B cell (primary cell): ENCODE results near the gene THADA. TPM values are rescaled to one million over a fixed set of nuclear protein-coding genes. Genes with fewer than 3 reads are reported as not detected.

Experiments used
- ATAC-seq: fragments of 200-7000 bp; cut with Tn5 transposase; one replicate; pipeline ENCODE4 v1.10.0; 2021; ENCODE audit warnings: low read depth, mild to moderate bottlenecking, moderate number of reproducible peaks, moderate library complexity
- CTCF ChIA-PET: fragments of 350-600 bp; sonication (Branson Sonifier 250); formaldehyde crosslinking; loops from one replicate; lab custom pipeline; 2021; ENCODE audit warnings: antibody characterized with exemption, inconsistent platforms; lab: Charles Lee
- POLR2A ChIA-PET: fragments of 350-600 bp; sonication (Branson Sonifier 250); formaldehyde crosslinking; loops from one replicate; lab custom pipeline; 2021; ENCODE audit warnings: antibody characterized with exemption; lab: Charles Lee
- DNase-seq: peaks from one replicate; pipeline ENCODE4 v3.0.0; 2013
- H2AFZ ChIP-seq: 2 replicates; pipeline ENCODE4 v1.6.1; 2012; ENCODE audit warnings: mild to moderate bottlenecking, low read depth, low read length; ENCODE audit not compliant: insufficient read depth, poor library complexity, severe bottlenecking
- H3K27ac ChIP-seq, 2 donors: 1 replicate in 1 of 2; 2 replicates in 1 of 2; pipeline ENCODE4 v1.5.1; 2012 to 2013; ENCODE audit warnings: low read length in 2 of 2, mild to moderate bottlenecking in 2 of 2, moderate library complexity in 1 of 2
- H3K27me3 ChIP-seq, 4 experiments: fragments of 200-600 bp in 1 of 4; sonication (generic) in 1 of 4; replicated peaks in 1 of 4; 1 replicate in 2 of 4; 2 replicates in 2 of 4; pipeline versions ENCODE4 v1.6.1 to v1.7.0; 2013 to 2016; ENCODE audit warnings: low read length in 3 of 4, mild to moderate bottlenecking in 2 of 4, mixed read lengths in 1 of 4, moderate library complexity in 1 of 4; ENCODE audit not compliant: insufficient read depth in 4 of 4, control insufficient read depth in 3 of 4; ENCODE audit errors: control extremely low read depth in 1 of 4
- H3K36me3 ChIP-seq, 2 experiments: replicated peaks in 1 of 2; 1 replicate in 1 of 2; 2 replicates in 1 of 2; pipeline versions ENCODE4 v1.6.1 to v1.7.1; 2013; ENCODE audit warnings: low read length in 1 of 2; ENCODE audit not compliant: insufficient read depth in 2 of 2, control insufficient read depth in 1 of 2; ENCODE audit errors: control extremely low read depth in 1 of 2, extremely low read depth in 1 of 2
- H3K4me1 ChIP-seq, 2 donors: fragments of 200-600 bp in 1 of 2; sonication (generic) in 1 of 2; 1 replicate in 1 of 2; 2 replicates in 1 of 2; pipeline versions ENCODE4 v1.5.1 to v1.6.1; 2013 to 2017; ENCODE audit warnings: low read length in 2 of 2; ENCODE audit not compliant: control insufficient read depth in 2 of 2, insufficient read depth in 2 of 2
- H3K4me2 ChIP-seq: replicated peaks from 2 replicates; pipeline ENCODE3; 2012; ENCODE audit warnings: mild to moderate bottlenecking, low read depth, low read length; ENCODE audit not compliant: poor library complexity, severe bottlenecking
- H3K4me3 ChIP-seq, 5 experiments: fragments of 200-600 bp in 1 of 5; sonication (generic) in 1 of 5; 1 replicate in 3 of 5; 2 replicates in 2 of 5; pipeline versions ENCODE4 v1.5.1 to v1.7.0; 2011 to 2016; ENCODE audit warnings: low read length in 4 of 5, mild to moderate bottlenecking in 4 of 5, low read depth in 2 of 5, control low read depth in 1 of 5, moderate library complexity in 1 of 5; ENCODE audit not compliant: insufficient read depth in 1 of 5; ENCODE audit errors: control extremely low read depth in 1 of 5, extremely low read depth in 1 of 5
- H3K79me2 ChIP-seq: fragments of 200-600 bp; sonication (generic); one replicate; pipeline ENCODE4 v1.6.0; 2016; ENCODE audit warnings: low read length; ENCODE audit not compliant: control insufficient read depth, insufficient read depth
- H3K9ac ChIP-seq: fragments of 200-600 bp; sonication (generic); 2 replicates; pipeline ENCODE4 v1.6.1; 2017; ENCODE audit warnings: mild to moderate bottlenecking, low read length, moderate library complexity
- H3K9me3 ChIP-seq, 3 donors: one replicate each; pipeline versions ENCODE4 v1.6.1 to v1.7.1; 2013; ENCODE audit warnings: low read length in 2 of 3; ENCODE audit not compliant: control insufficient read depth in 2 of 3, insufficient read depth in 1 of 3; ENCODE audit errors: control extremely low read depth in 1 of 3
- H4K20me1 ChIP-seq: 2 replicates; pipeline ENCODE4 v1.6.0; 2012; ENCODE audit warnings: mild to moderate bottlenecking, low read length; ENCODE audit not compliant: insufficient read depth, control insufficient read depth, poor library complexity, severe bottlenecking
- H3K27ac Mint-ChIP-seq: one replicate; pipeline ENCODE4 v1.8.0; 2021; ENCODE audit warnings: mixed read lengths
- H3K27me3 Mint-ChIP-seq: one replicate; pipeline ENCODE4 v1.8.0; 2021; ENCODE audit warnings: mixed read lengths
- H3K4me1 Mint-ChIP-seq: one replicate; pipeline ENCODE4 v1.8.0; 2021; ENCODE audit warnings: mixed read lengths
- H3K4me3 Mint-ChIP-seq: one replicate; pipeline ENCODE4 v1.8.0; 2021; ENCODE audit warnings: mixed read lengths
- H3K9me3 Mint-ChIP-seq: one replicate; pipeline ENCODE4 v1.8.0; 2022; ENCODE audit warnings: mixed read lengths; ENCODE audit not compliant: insufficient read depth
- EZH2 ChIP-seq: IDR thresholded peaks from 2 replicates; pipeline ENCODE4 v1.6.1; 2012; ENCODE audit warnings: borderline replicate concordance, low read depth, mild to moderate bottlenecking, moderate library complexity, low read length; ENCODE audit not compliant: insufficient read depth, poor library complexity, severe bottlenecking
- WGBS: methylation state at CpG from one replicate; pipeline ENCODE4 v1.1.5; 2013; ENCODE audit warnings: missing lambda C conversion rate; ENCODE audit not compliant: insufficient coverage; 5-methylcytosine and 5-hydroxymethylcytosine counted together
- intact Hi-C: fragments of 100-400 bp; cut with micrococcal nuclease; formaldehyde crosslinking; loops from one replicate; pipeline ENCODE4 v1.10.0; 2022
- polyA plus RNA-seq: library from polyadenylated mRNA; depleted of rRNA; stranded (reverse); fragments of >200 nt; gene quantifications from 2 replicates; pipeline ENCODE4 v1.2.3, GENCODE V29; 2012
- total RNA-seq, 2 donors: library from RNA; stranded (reverse); fragments of 120-200 nt in 1 of 2; gene quantifications; 1 replicate in 1 of 2; 2 replicates in 1 of 2; pipeline versions ENCODE4 v1.2.3 to v1.2.4, GENCODE V29; 2013 to 2022
- TF ChIP-seq, protein P1 (sequence below): fragments of 200-600 bp; IDR thresholded peaks from one replicate; pipeline ENCODE4 v1.8.0; 2022; ENCODE audit warnings: antibody characterized with exemption, mild to moderate bottlenecking

THADA gene
- total and polyA plus RNA-seq, 2 donors (not counting 1 experiment from before 2014, with no cell fraction given), result 17.6 to 48.5 TPM

- H3K9me3 Mint-ChIP-seq, result peaks cover 3% of the 10 kb centered on the region
- ChIA-PET POLR2A (interaction anchor here (0.6 kb wide), 1 partner anchor 230 kb away, joined by 5 read pairs; no protein-coding TSS in a partner anchor), CTCF (interaction anchor here (0.8 to 1.9 kb wide), 2 partner anchors 10 to 531 kb away, joined by 3 to 10 read pairs; no protein-coding TSS in a partner anchor)
- no peak overlapping the region for H3K9ac ChIP-seq
- H3K4me3 Mint-ChIP-seq, result no peak overlapping the region
- H3K27ac ChIP-seq, result no peak overlapping the region
- ATAC-seq (no peak), DNase-seq (no peak)
- TF ChIP-seq, protein P1, sequence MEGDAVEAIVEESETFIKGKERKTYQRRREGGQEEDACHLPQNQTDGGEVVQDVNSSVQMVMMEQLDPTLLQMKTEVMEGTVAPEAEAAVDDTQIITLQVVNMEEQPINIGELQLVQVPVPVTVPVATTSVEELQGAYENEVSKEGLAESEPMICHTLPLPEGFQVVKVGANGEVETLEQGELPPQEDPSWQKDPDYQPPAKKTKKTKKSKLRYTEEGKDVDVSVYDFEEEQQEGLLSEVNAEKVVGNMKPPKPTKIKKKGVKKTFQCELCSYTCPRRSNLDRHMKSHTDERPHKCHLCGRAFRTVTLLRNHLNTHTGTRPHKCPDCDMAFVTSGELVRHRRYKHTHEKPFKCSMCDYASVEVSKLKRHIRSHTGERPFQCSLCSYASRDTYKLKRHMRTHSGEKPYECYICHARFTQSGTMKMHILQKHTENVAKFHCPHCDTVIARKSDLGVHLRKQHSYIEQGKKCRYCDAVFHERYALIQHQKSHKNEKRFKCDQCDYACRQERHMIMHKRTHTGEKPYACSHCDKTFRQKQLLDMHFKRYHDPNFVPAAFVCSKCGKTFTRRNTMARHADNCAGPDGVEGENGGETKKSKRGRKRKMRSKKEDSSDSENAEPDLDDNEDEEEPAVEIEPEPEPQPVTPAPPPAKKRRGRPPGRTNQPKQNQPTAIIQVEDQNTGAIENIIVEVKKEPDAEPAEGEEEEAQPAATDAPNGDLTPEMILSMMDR, result no peak
- H3K9me3 ChIP-seq, result no peaks in the 10 kb centered on the region
- H3K4me3 ChIP-seq, result no peak overlapping the region
- H3K27ac Mint-ChIP-seq, result no peak overlapping the region
- intact Hi-C loops, result no loop called here
- no peak overlapping the region for H3K4me2 ChIP-seq
- H3K79me2 ChIP-seq, result no peaks in the 10 kb centered on the region
- H3K27me3 Mint-ChIP-seq, result no peaks in the 10 kb centered on the region
- no peaks in the 10 kb centered on the region for H3K4me1 ChIP-seq
- H3K27me3 ChIP-seq, result no peaks in the 10 kb centered on the region
- 100% methylated on average over 1 of the region's 1 CpG for WGBS
- no peaks in the 10 kb centered on the region for H4K20me1 ChIP-seq
- H3K4me1 Mint-ChIP-seq, result no peaks in the 10 kb centered on the region
- H2AFZ ChIP-seq, result no peak overlapping the region
- peaks cover 3 to 24% of the 10 kb centered on the region in 2 experiments for H3K36me3 ChIP-seq
Observed at GRCh38 chr2:43493954-43494353, 101.9 kb downstream of the THADA start.

- H3K4me1 Mint-ChIP-seq, result no peaks in the 10 kb centered on the region
- no peak for DNase-seq
- no peak overlapping the region for H3K9ac ChIP-seq
- no peaks in the 10 kb centered on the region for H3K27me3 Mint-ChIP-seq
- POLR2A ChIA-PET, result no interaction called here
- intact Hi-C loops, result no loop called here
- no peak overlapping the region for H3K4me2 ChIP-seq
- no peak for ATAC-seq
- H3K9me3 Mint-ChIP-seq, result no peaks in the 10 kb centered on the region
- no peaks in the 10 kb centered on the region for H3K27me3 ChIP-seq
- CTCF ChIA-PET, result interaction anchor here (1.7 to 1.9 kb wide), 2 partner anchors 9 to 262 kb away, joined by 4 read pairs; no protein-coding TSS in a partner anchor
- no peaks in the 10 kb centered on the region for H3K9me3 ChIP-seq
- H3K4me3 Mint-ChIP-seq, result no peak overlapping the region
- TF ChIP-seq, protein P1, result no peak
- TF ChIP-seq EZH2, result no peak
- no peaks in the 10 kb centered on the region for H4K20me1 ChIP-seq
- no peaks in the 10 kb centered on the region for H3K79me2 ChIP-seq
- WGBS, result 100% methylated on average over 1 of the region's 2 CpGs
- no peak overlapping the region for H3K27ac ChIP-seq
- H3K27ac Mint-ChIP-seq, result no peak overlapping the region
- H3K36me3 ChIP-seq, result peaks cover 0 to 13% of the 10 kb centered on the region in 2 experiments
- no peaks in the 10 kb centered on the region for H3K4me1 ChIP-seq
- H2AFZ ChIP-seq, result no peak overlapping the region
- no peak overlapping the region for H3K4me3 ChIP-seq
Observed at GRCh38 chr2:43491065-43491639, 104.7 kb downstream of the THADA start.
